ENCODE results near the gene SMYD3.

The SMYD3 gene

GRCh38 chr1:246416261-246416660, 90.8 kb downstream of the SMYD3 start:
- no peak overlapping the region for H3K27ac ChIP-seq
- TF ChIP-seq, protein P1, sequence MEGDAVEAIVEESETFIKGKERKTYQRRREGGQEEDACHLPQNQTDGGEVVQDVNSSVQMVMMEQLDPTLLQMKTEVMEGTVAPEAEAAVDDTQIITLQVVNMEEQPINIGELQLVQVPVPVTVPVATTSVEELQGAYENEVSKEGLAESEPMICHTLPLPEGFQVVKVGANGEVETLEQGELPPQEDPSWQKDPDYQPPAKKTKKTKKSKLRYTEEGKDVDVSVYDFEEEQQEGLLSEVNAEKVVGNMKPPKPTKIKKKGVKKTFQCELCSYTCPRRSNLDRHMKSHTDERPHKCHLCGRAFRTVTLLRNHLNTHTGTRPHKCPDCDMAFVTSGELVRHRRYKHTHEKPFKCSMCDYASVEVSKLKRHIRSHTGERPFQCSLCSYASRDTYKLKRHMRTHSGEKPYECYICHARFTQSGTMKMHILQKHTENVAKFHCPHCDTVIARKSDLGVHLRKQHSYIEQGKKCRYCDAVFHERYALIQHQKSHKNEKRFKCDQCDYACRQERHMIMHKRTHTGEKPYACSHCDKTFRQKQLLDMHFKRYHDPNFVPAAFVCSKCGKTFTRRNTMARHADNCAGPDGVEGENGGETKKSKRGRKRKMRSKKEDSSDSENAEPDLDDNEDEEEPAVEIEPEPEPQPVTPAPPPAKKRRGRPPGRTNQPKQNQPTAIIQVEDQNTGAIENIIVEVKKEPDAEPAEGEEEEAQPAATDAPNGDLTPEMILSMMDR (conservative IDR thresholded peaks at IDR 0.05), result no peak

- TF ChIP-seq, protein P1 (conservative IDR thresholded peaks at IDR 0.05), result no peak
- no peak for TF ChIP-seq ZFX (IDR thresholded peaks at IDR 0.05)
- H3K27ac ChIP-seq, result no peak overlapping the region
Observed at GRCh38 chr1:246415028-246415427, 92.1 kb downstream of the SMYD3 start.

DNA sequence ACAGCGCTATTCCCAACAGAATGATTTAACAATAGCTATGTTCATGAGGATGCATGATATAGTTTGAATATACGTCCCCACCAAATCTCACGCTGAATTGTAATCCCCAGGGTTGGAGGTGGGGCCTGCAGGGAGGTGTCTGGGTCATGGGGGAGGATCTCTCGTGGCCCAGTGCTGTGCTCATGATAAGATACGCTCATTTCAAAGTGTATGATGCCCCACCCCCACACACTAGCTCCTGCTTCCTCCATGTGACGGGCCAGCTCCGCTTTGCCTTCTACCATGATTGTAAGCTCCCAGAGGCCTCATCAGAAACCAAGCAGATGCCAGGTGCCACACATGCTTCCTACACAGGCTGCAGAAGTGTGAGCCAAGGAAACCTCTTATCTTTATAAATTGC, 93.6 kb downstream of the SMYD3 start:
- no peak overlapping the region for H3K27ac ChIP-seq
- TF ChIP-seq, protein P1 (conservative IDR thresholded peaks at IDR 0.05), result no peak
- no peak for TF ChIP-seq ZFX (IDR thresholded peaks at IDR 0.05)

- TF ChIP-seq, protein P1 (conservative IDR thresholded peaks at IDR 0.05), result no peak
- no peak for TF ChIP-seq ZFX (IDR thresholded peaks at IDR 0.05)
- H3K27ac ChIP-seq, result no peak overlapping the region
Observed at GRCh38 chr1:246404078-246404477, 103.0 kb downstream of the SMYD3 start.

GRCh38 chr1:246398126-246398813, 108.8 kb downstream of the SMYD3 start:
- TF ChIP-seq ZFX (IDR thresholded peaks at IDR 0.05), result no peak
- TF ChIP-seq, protein P1 (conservative IDR thresholded peaks at IDR 0.05), result no peak
- H3K27ac ChIP-seq, result no peak overlapping the region

DNA sequence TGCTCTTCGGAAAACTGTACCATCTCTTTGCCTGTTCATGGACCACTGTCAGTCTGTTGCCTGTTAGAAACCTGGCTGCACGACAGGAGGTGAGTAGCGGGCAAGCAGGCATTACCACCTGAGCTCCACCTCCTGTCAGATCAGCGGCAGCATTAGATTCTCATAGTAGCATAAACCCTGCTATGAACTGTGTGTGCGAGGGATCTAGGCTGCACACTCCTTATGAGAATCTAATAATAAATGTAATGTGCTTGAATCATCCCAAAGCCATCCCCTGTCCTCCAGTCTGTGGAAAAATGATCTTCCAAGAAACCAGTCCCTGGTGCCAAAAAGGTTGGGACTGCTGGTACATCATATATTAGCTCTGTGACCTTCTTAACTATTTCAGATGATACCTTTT, 110.0 kb downstream of the SMYD3 start:
- no peak overlapping the region for H3K27ac ChIP-seq
- TF ChIP-seq ZFX (IDR thresholded peaks at IDR 0.05), result no peak
- TF ChIP-seq, protein P1 (conservative IDR thresholded peaks at IDR 0.05), result no peak

GRCh38 chr1:246396322-246396721, 110.8 kb downstream of the SMYD3 start:
- TF ChIP-seq ZFX (IDR thresholded peaks at IDR 0.05), result no peak
- TF ChIP-seq, protein P1 (conservative IDR thresholded peaks at IDR 0.05), result no peak
- H3K27ac ChIP-seq, result no peak overlapping the region

Measured in C4-2B (cell line).